ENCODE results near the gene RFX5.

The RFX5 gene

GRCh38 chr1:151311011-151311410 is 36.0 kb downstream of the RFX5 start:
- no peaks in the 10 kb centered on the region for H3K9me2 ChIP-seq (replicated peaks; ENCODE audit: insufficient read depth, low read length)
- H3K4me3 ChIP-seq (ENCODE audit: low read length) = no peak overlapping the region
- H3K36me3 ChIP-seq (replicated peaks; ENCODE audit: insufficient read depth, low read length) = peaks cover 8% of the 10 kb centered on the region; the same call in 1 of the 2 replicates
- H3K9ac ChIP-seq (ENCODE audit: low read length) = no peak overlapping the region
- no peaks in the 10 kb centered on the region for H4K20me1 ChIP-seq (ENCODE audit: insufficient read depth, low read length)
- no peak overlapping the region for H3K4me2 ChIP-seq (ENCODE audit: low read depth, low read length)
- DNase-seq = no peak
- H3K9me3 ChIP-seq (replicated peaks; ENCODE audit: insufficient read depth, low read length) = no peaks in the 10 kb centered on the region
- H3K4me1 ChIP-seq (ENCODE audit: low read length) = no peaks in the 10 kb centered on the region
- no peak for TF ChIP-seq EZH2phosphoT487 (IDR thresholded peaks at IDR 0.05; ENCODE audit: low read length)
- no peak for TF ChIP-seq CTCF (IDR thresholded peaks at IDR 0.05; ENCODE audit: low read length)
- no peak for TF ChIP-seq EZH2 (optimal IDR thresholded peaks at IDR 0.05; ENCODE audit: low read depth, low read length)
- no peak overlapping the region for H2AFZ ChIP-seq (ENCODE audit: low read length)
- no peak overlapping the region for H3K27ac ChIP-seq (ENCODE audit: low read length)
- H3K79me2 ChIP-seq (ENCODE audit: low read length) = peaks cover 17% of the 10 kb centered on the region; the same call in 1 of the 2 replicates
- H3K27me3 ChIP-seq (replicated peaks; ENCODE audit: insufficient read depth, low read length) = no peaks in the 10 kb centered on the region
- no peaks in the 10 kb centered on the region for H3F3A ChIP-seq (ENCODE audit: insufficient read depth, low read length)

GRCh38 chr1:151309811-151310323 is 37.2 kb downstream of the RFX5 start:
- DNase-seq = no peak
- Histone ChIP-seq H3K27me3 (replicated peaks; ENCODE audit: insufficient read depth, low read length) (no peaks in the 10 kb centered on the region), H3K4me2 (ENCODE audit: low read depth, low read length) (no peak overlapping the region), H3K36me3 (replicated peaks; ENCODE audit: insufficient read depth, low read length) (peaks cover 12% of the 10 kb centered on the region; the same call in 1 of the 2 replicates), H3K9ac (ENCODE audit: low read length) (no peak overlapping the region), H3K79me2 (ENCODE audit: low read length) (peaks cover 10% of the 10 kb centered on the region; the same call in 1 of the 2 replicates), H3K9me2 (replicated peaks; ENCODE audit: insufficient read depth, low read length) (no peaks in the 10 kb centered on the region), H3K27ac (ENCODE audit: low read length) (no peak overlapping the region), H3F3A (ENCODE audit: insufficient read depth, low read length) (no peaks in the 10 kb centered on the region), H3K4me1 (ENCODE audit: low read length) (no peaks in the 10 kb centered on the region), H4K20me1 (ENCODE audit: insufficient read depth, low read length) (no peaks in the 10 kb centered on the region), H2AFZ (ENCODE audit: low read length) (no peak overlapping the region), H3K4me3 (ENCODE audit: low read length) (no peak overlapping the region), H3K9me3 (replicated peaks; ENCODE audit: insufficient read depth, low read length) (no peaks in the 10 kb centered on the region)
- TF ChIP-seq EZH2 (optimal IDR thresholded peaks at IDR 0.05; ENCODE audit: low read depth, low read length) = no peak
- no peak for TF ChIP-seq EZH2phosphoT487 (IDR thresholded peaks at IDR 0.05; ENCODE audit: low read length)
- no peak for TF ChIP-seq CTCF (IDR thresholded peaks at IDR 0.05; ENCODE audit: low read length)

GRCh38 chr1:151294742-151295462 is 52.1 kb downstream of the RFX5 start:
- Histone ChIP-seq H3K27me3 (replicated peaks; ENCODE audit: insufficient read depth, low read length) (no peaks in the 10 kb centered on the region), H3K4me1 (ENCODE audit: low read length) (no peaks in the 10 kb centered on the region), H3K27ac (ENCODE audit: low read length) (no peak overlapping the region), H3K9ac (ENCODE audit: low read length) (no peak overlapping the region), H4K20me1 (ENCODE audit: insufficient read depth, low read length) (no peaks in the 10 kb centered on the region), H2AFZ (ENCODE audit: low read length) (no peak overlapping the region), H3K9me3 (replicated peaks; ENCODE audit: insufficient read depth, low read length) (no peaks in the 10 kb centered on the region), H3K4me2 (ENCODE audit: low read depth, low read length) (no peak overlapping the region), H3K4me3 (ENCODE audit: low read length) (no peak overlapping the region), H3F3A (ENCODE audit: insufficient read depth, low read length) (no peaks in the 10 kb centered on the region), H3K9me2 (replicated peaks; ENCODE audit: insufficient read depth, low read length) (no peaks in the 10 kb centered on the region), H3K36me3 (replicated peaks; ENCODE audit: insufficient read depth, low read length) (peaks cover 4% of the 10 kb centered on the region; the same call in 1 of the 2 replicates), H3K79me2 (ENCODE audit: low read length) (no peaks in the 10 kb centered on the region)
- DNase-seq = no peak
- TF ChIP-seq CTCF (IDR thresholded peaks at IDR 0.05; ENCODE audit: low read length) (no peak), EZH2phosphoT487 (IDR thresholded peaks at IDR 0.05; ENCODE audit: low read length) (no peak), EZH2 (optimal IDR thresholded peaks at IDR 0.05; ENCODE audit: low read depth, low read length) (no peak)

Data from MM.1S (cell line).